ENCODE results near the gene ABRAXAS1. TPM values are rescaled to one million over a fixed set of nuclear protein-coding genes. Genes with fewer than 3 reads are reported as not detected.

The ABRAXAS1 gene
- total and polyA plus RNA-seq, 10 of the 15 experiments (the other 5 are each of a cell fraction or from before 2014, with no cell fraction given): 2.2 to 9.7 (median 5.8) TPM

DNA sequence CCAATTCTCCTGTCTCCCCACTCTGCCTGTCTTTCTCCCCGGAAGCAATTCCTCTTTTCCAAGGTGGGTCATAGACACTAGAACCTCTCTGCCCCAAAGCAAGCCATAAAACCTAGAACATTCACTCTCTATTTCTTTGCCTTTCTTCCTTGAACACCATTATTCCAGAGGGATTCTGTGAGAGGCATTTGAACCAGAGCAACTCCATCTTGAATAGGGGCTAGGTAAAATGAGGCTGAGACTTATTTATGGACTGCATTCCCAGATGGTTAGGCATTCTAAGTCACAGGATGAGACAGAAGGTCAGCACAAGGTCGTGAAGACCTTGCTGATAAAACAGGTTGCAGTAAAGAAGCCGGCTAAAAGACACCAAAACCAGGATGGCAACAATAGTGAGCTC, 37.3 kb upstream of the ABRAXAS1 start:
- no peak for FAIRE-seq
- ChIA-PET SMC1A (ENCODE audit: uncharacterized antibody, unreplicated experiment) (no interaction called here), CTCF (no interaction called here), POLR2A (no interaction called here), RAD21 (ENCODE audit: unreplicated experiment) (no interaction called here)
- Histone ChIP-seq H3K79me2 (ENCODE audit: control insufficient read depth, insufficient read depth, low read length) (no peaks in the 10 kb centered on the region), H3K4me2 (ENCODE audit: control insufficient read depth, insufficient read depth) (no peak overlapping the region), H3K9ac (ENCODE audit: control insufficient read depth, insufficient read depth, low read length) (no peak overlapping the region), H3K4me3 (no peak overlapping the region), H3K27me3 (replicated peaks in 1 of 2; ENCODE audit: control insufficient read depth in 2 of 2, insufficient read depth in 2 of 2, low read length in 1 of 2) (no peaks in the 10 kb centered on the region), H2AFZ (ENCODE audit: control insufficient read depth, low read depth, low read length) (no peak overlapping the region), H3K4me1 (ENCODE audit: control insufficient read depth, insufficient read depth, low read length) (no peaks in the 10 kb centered on the region), H3K9me3 (replicated peaks; ENCODE audit: control insufficient read depth, insufficient read depth, low read length) (peaks cover 1% of the 10 kb centered on the region; the same call in 2 of the 3 replicates), H3K36me3 (ENCODE audit: control insufficient read depth in 2 of 2, insufficient read depth in 2 of 2, low read length in 1 of 2) (no peaks in the 10 kb centered on the region), H3K27ac (ENCODE audit: control insufficient read depth, insufficient read depth) (no peak overlapping the region), H4K20me1 (ENCODE audit: control insufficient read depth, insufficient read depth) (no peaks in the 10 kb centered on the region)
- no TSS peak for BruUV-seq (replicated peaks)
- 33% methylated on average over 3 of the region's 3 CpGs for WGBS (ENCODE audit: insufficient coverage, insufficient replicate concordance, low lambda C conversion rate, missing lambda C conversion rate)
- in situ Hi-C loops (cut with MboI): no loop called here
- intact Hi-C loops (cut with micrococcal nuclease; ENCODE audit: unreplicated experiment): no loop called here
- no peak for DNase-seq (ENCODE audit: low read depth, low spot score)
- no peak for ATAC-seq
- TF ChIP-seq, protein P1, sequence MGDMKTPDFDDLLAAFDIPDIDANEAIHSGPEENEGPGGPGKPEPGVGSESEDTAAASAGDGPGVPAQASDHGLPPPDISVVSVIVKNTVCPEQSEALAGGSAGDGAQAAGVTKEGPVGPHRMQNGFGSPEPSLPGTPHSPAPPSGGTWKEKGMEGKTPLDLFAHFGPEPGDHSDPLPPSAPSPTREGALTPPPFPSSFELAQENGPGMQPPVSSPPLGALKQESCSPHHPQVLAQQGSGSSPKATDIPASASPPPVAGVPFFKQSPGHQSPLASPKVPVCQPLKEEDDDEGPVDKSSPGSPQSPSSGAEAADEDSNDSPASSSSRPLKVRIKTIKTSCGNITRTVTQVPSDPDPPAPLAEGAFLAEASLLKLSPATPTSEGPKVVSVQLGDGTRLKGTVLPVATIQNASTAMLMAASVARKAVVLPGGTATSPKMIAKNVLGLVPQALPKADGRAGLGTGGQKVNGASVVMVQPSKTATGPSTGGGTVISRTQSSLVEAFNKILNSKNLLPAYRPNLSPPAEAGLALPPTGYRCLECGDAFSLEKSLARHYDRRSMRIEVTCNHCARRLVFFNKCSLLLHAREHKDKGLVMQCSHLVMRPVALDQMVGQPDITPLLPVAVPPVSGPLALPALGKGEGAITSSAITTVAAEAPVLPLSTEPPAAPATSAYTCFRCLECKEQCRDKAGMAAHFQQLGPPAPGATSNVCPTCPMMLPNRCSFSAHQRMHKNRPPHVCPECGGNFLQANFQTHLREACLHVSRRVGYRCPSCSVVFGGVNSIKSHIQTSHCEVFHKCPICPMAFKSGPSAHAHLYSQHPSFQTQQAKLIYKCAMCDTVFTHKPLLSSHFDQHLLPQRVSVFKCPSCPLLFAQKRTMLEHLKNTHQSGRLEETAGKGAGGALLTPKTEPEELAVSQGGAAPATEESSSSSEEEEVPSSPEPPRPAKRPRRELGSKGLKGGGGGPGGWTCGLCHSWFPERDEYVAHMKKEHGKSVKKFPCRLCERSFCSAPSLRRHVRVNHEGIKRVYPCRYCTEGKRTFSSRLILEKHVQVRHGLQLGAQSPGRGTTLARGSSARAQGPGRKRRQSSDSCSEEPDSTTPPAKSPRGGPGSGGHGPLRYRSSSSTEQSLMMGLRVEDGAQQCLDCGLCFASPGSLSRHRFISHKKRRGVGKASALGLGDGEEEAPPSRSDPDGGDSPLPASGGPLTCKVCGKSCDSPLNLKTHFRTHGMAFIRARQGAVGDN (IDR thresholded peaks at IDR 0.05): no peak

DNA sequence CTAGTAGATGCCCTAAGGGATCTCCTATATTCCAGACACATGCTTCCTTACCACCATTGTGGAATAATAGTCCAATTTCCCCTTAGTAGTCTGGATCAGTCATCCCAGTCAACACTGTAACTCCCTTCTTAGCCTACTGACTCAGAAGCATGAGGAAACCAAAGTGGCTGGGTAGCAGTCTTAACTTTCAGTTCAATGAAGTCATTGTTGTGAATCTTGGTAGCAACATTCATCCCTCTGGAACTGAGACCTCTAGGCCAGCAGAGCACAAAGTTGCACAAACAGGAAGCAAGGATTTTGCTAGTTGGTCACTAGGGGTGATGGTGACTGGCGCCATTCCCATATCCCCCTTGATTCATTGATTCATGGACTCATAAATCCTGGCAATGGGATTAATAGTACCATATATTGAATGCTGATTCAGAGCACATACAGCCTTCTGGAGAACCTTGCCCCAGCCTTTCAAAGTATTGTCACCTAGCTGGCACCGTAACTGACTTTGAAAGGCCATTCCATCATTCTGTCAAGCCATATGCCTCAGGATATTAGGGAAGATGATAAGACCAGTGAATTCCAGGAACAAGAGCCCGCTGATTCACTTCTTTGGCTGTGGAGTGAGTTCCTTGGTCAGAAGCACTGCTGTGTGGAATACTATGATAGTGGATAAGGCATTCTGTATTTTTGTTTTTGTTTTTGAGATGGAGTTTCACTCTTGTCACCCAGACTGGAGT, 31.3 kb upstream of the ABRAXAS1 start:
- Histone ChIP-seq H3K27ac (ENCODE audit: control insufficient read depth, insufficient read depth) (no peak overlapping the region), H3K9ac (ENCODE audit: control insufficient read depth, insufficient read depth, low read length) (no peak overlapping the region), H3K9me3 (replicated peaks; ENCODE audit: control insufficient read depth, insufficient read depth, low read length) (no peaks in the 10 kb centered on the region), H2AFZ (ENCODE audit: control insufficient read depth, low read depth, low read length) (no peak overlapping the region), H4K20me1 (ENCODE audit: control insufficient read depth, insufficient read depth) (no peaks in the 10 kb centered on the region), H3K4me3 (no peak overlapping the region), H3K36me3 (ENCODE audit: control insufficient read depth in 2 of 2, insufficient read depth in 2 of 2, low read length in 1 of 2) (no peaks in the 10 kb centered on the region), H3K79me2 (ENCODE audit: control insufficient read depth, insufficient read depth, low read length) (no peaks in the 10 kb centered on the region), H3K4me1 (ENCODE audit: control insufficient read depth, insufficient read depth, low read length) (no peaks in the 10 kb centered on the region), H3K27me3 (replicated peaks in 1 of 2; ENCODE audit: control insufficient read depth in 2 of 2, insufficient read depth in 2 of 2, low read length in 1 of 2) (no peaks in the 10 kb centered on the region), H3K4me2 (ENCODE audit: control insufficient read depth, insufficient read depth) (no peak overlapping the region)
- POLR2A ChIA-PET: no interaction called here
- no peak for ATAC-seq
- no peak for DNase-seq (ENCODE audit: low read depth, low spot score)
- WGBS (ENCODE audit: insufficient coverage, insufficient replicate concordance, low lambda C conversion rate, missing lambda C conversion rate): 16% methylated on average over 3 of the region's 3 CpGs
- CTCF ChIA-PET: interaction anchor here (1.0 kb wide), 1 partner anchor 19 kb away, joined by 3 read pairs; no protein-coding TSS in a partner anchor
- in situ Hi-C loops (cut with MboI) (no loop called here), intact Hi-C loops (cut with micrococcal nuclease; ENCODE audit: unreplicated experiment) (no loop called here)
- no TSS peak for BruUV-seq (replicated peaks)
- RAD21 ChIA-PET (ENCODE audit: unreplicated experiment): no interaction called here
- no peak for FAIRE-seq
- SMC1A ChIA-PET (ENCODE audit: uncharacterized antibody, unreplicated experiment): interaction anchor here (0.7 kb wide), 1 partner anchor 101 kb away, joined by 3 read pairs; no protein-coding TSS in a partner anchor
- TF ChIP-seq, protein P2, sequence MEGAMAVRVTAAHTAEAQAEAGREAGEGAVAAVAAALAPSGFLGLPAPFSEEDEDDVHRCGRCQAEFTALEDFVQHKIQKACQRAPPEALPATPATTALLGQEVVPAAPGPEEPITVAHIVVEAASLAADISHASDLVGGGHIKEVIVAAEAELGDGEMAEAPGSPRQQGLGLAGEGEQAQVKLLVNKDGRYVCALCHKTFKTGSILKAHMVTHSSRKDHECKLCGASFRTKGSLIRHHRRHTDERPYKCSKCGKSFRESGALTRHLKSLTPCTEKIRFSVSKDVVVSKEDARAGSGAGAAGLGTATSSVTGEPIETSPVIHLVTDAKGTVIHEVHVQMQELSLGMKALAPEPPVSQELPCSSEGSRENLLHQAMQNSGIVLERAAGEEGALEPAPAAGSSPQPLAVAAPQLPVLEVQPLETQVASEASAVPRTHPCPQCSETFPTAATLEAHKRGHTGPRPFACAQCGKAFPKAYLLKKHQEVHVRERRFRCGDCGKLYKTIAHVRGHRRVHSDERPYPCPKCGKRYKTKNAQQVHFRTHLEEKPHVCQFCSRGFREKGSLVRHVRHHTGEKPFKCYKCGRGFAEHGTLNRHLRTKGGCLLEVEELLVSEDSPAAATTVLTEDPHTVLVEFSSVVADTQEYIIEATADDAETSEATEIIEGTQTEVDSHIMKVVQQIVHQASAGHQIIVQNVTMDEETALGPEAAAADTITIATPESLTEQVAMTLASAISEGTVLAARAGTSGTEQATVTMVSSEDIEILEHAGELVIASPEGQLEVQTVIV (IDR thresholded peaks at IDR 0.05; ENCODE audit: borderline replicate concordance, partially characterized antibody): no peak
- TF ChIP-seq, protein P3, sequence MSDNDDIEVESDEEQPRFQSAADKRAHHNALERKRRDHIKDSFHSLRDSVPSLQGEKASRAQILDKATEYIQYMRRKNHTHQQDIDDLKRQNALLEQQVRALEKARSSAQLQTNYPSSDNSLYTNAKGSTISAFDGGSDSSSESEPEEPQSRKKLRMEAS (IDR thresholded peaks at IDR 0.05; ENCODE audit: low read depth, low read length): no peak
- TF ChIP-seq, protein P4, sequence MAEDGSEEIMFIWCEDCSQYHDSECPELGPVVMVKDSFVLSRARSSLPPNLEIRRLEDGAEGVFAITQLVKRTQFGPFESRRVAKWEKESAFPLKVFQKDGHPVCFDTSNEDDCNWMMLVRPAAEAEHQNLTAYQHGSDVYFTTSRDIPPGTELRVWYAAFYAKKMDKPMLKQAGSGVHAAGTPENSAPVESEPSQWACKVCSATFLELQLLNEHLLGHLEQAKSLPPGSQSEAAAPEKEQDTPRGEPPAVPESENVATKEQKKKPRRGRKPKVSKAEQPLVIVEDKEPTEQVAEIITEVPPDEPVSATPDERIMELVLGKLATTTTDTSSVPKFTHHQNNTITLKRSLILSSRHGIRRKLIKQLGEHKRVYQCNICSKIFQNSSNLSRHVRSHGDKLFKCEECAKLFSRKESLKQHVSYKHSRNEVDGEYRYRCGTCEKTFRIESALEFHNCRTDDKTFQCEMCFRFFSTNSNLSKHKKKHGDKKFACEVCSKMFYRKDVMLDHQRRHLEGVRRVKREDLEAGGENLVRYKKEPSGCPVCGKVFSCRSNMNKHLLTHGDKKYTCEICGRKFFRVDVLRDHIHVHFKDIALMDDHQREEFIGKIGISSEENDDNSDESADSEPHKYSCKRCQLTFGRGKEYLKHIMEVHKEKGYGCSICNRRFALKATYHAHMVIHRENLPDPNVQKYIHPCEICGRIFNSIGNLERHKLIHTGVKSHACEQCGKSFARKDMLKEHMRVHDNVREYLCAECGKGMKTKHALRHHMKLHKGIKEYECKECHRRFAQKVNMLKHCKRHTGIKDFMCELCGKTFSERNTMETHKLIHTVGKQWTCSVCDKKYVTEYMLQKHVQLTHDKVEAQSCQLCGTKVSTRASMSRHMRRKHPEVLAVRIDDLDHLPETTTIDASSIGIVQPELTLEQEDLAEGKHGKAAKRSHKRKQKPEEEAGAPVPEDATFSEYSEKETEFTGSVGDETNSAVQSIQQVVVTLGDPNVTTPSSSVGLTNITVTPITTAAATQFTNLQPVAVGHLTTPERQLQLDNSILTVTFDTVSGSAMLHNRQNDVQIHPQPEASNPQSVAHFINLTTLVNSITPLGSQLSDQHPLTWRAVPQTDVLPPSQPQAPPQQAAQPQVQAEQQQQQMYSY (CRISPR knock-in tag; IDR thresholded peaks at IDR 0.05): no peak
